IMR-90 (cell line): ENCODE data around the gene METTL15.

Source experiments
- CEBPB ChIP-seq: IDR thresholded peaks from 2 replicates; pipeline ENCODE4 v1.6.1; 2012; ENCODE audit warnings: low read depth, low read length, improper control_type of control experiment
- POLR2A ChIP-seq: IDR thresholded peaks from 2 replicates; pipeline ENCODE4 v1.6.1; 2012; ENCODE audit warnings: mild to moderate bottlenecking, low read depth, low read length
- RAD21 ChIP-seq: IDR thresholded peaks from 2 replicates; pipeline ENCODE4 v1.6.1; 2012; ENCODE audit warnings: low read length, improper control_type of control experiment
- RFX5 ChIP-seq: IDR thresholded peaks from 2 replicates; pipeline ENCODE4 v1.8.0; 2012; ENCODE audit warnings: low read depth, mild to moderate bottlenecking, low read length, moderate library complexity
- SMC3 ChIP-seq: fragments of 150-350 bp; IDR thresholded peaks from 2 replicates; pipeline ENCODE4 v1.6.1; 2016; ENCODE audit warnings: low read depth, mild to moderate bottlenecking, antibody characterized with exemption, low read length, moderate library complexity
- TF ChIP-seq, protein P1 (sequence below): conservative IDR thresholded peaks from 2 replicates; pipeline ENCODE4 v1.5.1; 2012; ENCODE audit warnings: mild to moderate bottlenecking, low read depth, low read length, improper control_type of control experiment

- TF ChIP-seq POLR2A = no peak
- TF ChIP-seq, protein P1, sequence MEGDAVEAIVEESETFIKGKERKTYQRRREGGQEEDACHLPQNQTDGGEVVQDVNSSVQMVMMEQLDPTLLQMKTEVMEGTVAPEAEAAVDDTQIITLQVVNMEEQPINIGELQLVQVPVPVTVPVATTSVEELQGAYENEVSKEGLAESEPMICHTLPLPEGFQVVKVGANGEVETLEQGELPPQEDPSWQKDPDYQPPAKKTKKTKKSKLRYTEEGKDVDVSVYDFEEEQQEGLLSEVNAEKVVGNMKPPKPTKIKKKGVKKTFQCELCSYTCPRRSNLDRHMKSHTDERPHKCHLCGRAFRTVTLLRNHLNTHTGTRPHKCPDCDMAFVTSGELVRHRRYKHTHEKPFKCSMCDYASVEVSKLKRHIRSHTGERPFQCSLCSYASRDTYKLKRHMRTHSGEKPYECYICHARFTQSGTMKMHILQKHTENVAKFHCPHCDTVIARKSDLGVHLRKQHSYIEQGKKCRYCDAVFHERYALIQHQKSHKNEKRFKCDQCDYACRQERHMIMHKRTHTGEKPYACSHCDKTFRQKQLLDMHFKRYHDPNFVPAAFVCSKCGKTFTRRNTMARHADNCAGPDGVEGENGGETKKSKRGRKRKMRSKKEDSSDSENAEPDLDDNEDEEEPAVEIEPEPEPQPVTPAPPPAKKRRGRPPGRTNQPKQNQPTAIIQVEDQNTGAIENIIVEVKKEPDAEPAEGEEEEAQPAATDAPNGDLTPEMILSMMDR = no peak
- no peak for TF ChIP-seq RAD21
- no peak for TF ChIP-seq CEBPB
- no peak for TF ChIP-seq RFX5
- TF ChIP-seq SMC3 = no peak
Observed at GRCh38 chr11:28353991-28354390, 245.8 kb downstream of the METTL15 start.
